GM19452 (cell line): Measurements from ENCODE around the gene TDG.
"Not testable (repeated sequence)": the region's sequence is repeated elsewhere in the genome, so short reads cannot be mapped to it uniquely, and the experiment has no call there.

Source experiments
- ATAC-seq: cut with Tn5 transposase; IDR thresholded peaks from one replicate; pipeline ENCODE4 v1.9.1; 2021; ENCODE audit not compliant: unreplicated experiment

The TDG gene

DNA sequence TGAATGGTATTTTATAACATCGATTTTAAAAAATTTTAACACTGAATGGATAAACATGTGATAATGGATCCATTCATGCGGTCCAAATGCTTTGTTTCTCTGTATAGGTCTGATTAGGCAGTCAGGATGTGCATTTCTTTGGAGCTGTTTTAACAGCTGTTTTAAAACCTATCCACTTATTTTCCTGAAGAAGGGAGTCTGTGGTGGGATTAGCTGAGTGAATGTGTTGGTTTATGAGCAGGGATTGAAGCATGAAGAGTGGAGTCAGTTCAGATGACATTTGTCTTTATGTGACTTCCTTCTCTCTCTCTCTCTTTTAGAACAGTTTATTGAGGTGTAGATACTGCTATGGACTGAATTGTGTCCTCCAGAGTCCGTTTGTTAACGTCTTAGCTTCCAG is 46.7 kb downstream of the TDG start:
- no peak for ATAC-seq

DNA sequence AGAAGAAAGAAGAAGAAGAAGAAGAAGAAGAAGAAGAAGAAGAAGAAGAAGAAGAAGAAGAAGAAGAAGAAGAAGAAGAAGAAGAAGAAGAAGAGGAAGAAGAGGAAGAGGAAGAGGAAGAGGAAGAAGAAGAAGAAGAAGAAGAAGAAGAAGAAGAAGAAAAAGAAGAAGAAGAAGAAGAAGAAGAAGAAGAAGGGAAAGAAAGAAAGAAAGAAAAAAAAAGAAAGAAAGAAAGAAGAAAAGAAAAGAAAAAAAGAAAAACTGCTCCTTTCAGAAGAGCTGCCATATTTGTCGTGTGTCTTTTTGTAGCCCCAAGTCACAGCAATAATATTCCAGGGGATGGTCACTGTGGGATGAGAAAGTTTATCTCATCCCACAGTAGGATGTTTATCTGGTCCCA is 56.2 kb downstream of the TDG start:
- not testable (repeated sequence) for ATAC-seq

DNA sequence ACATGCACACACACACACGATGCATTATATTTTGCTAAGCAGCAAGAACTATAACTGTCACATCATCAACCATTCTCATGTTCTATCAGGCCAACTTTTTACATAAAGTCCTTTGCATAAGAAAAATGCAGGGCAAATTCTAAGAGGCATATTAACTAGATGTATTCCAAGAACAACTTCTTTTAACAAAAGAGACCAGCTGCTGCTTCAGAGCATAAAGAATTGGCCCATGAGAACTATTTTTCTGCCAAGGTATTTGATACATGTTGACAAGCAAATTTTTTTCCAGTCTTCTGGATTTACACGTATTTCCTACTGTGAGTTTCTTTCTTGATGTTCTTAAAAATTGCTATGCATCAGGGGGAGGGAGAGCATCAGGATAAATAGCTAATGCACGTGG is 57.1 kb downstream of the TDG start:
- ATAC-seq, result no peak

DNA sequence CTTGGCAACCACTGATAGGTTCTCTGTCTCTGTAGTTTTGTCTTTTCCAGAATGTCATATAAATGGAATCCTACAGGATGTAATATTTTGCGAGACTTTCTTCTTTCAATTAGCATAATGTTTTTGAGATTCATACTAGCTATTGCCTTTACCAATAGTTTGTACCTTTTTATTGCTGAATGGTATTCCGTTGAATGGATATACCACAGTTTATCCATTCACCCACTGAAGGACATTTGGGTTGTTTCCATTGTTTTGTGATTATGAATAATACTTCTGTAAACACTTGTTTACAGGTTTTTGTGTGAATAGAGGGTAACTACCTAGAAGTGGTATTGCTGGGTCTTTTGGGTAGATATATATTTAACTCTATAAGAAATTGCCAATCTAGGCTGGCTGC is 58.0 kb downstream of the TDG start:
- no peak for ATAC-seq

DNA sequence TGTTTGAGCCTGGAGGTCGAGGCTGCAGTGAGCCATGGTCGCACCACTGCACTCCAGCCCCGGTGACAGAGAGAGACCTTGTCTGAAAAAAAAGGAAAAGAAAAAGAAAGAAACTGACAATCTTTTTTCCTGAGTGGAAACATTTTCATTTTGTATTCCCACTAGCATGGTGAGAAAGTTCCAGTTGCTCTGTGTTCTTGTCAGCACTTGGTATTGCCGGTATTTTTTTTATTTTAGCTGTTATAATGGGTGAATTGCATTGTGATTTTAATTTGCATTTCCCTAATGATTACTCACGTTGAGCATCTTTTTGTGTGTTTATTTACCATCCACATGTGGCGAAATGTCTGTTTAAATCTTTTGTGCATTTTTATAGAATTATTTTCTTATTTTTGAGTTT is 58.7 kb downstream of the TDG start:
- ATAC-seq, result no peak

DNA sequence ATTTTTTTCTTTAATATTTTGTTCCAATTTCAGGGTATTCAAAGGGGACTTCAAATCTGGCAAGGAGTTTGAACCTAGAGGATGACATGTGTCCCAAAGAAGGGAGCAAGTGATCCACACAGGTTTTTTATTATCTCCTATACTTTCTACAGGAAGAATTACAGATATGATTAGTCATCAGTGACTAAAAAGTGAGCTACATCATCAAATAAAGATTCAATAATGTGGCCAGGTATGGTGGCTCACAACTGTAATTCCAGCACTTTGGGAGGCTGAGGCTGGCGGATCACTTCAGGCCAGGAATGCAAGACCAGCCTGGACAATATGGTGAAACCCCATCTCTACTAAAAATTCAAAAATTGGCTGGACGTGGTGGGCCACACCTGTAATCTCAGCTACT is 60.1 kb downstream of the TDG start:
- ATAC-seq, result no peak

DNA sequence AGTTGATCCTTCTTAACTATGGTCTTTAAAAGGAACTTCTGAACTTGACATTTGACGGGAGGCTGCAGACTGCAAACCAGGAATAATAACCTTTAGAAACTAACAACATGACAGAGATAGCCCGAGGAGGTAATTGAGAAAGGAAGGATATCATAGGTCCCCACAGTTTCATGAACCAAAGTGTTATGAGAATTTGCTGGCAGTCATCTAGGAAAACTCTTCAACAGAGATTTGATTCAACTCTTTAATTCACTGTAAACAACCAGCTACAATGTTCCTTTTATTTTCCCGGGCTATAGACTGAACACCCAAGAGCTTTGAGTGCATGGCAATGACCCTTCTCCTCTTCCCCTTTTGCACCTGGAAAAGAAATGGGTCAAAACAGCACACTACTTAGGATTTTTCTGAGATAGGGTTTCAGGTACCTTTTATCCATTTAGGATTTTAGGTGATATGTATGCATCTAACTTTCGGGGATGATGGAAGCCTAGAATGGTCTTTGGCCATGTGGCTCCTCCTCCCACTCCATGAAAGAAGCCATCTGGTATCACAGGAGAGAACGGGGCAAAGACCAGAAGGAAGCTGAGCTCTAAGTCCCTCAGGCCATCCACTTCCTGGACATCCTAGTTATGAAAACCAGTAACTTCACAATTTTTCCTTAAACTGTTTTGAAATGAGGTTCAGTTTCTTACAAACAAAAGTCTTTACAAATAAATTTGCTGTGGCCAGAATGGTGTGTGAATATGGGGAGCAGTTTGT is 61.3 kb downstream of the TDG start:
- no peak for ATAC-seq

DNA sequence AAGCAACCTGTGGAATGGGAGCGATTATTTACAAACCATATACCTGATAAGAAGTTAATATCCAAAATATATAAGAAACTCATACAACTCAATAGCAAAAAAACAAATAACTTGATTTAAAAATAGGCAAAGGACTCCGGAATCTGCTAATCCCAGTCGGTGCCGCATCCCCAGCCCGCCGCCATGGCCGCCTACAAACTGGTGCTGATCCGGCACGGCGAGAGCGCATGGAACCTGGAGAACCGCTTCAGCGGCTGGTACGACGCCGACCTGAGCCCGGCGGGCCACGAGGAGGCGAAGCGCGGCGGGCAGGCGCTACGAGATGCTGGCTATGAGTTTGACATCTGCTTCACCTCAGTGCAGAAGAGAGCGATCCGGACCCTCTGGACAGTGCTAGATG is 64.9 kb downstream of the TDG start:
- ATAC-seq, result not testable (repeated sequence)

DNA sequence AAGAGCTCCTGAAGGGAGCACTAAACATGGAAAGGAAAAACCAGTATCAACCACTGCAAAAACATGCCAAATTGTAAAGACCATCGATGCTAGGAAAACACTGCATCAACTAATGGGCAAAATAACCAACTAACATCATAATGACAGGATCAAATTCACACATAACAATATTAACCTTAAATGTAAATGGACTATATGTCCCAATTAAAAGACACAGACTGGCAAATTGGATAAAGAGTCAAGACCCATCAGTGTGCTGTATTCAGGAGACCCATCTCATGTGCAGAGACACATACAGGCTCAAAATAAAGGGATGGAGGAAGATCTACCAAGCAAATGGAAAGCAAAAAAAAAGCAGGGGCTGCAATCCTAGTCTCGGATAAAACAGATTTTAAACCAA is 70.5 kb downstream of the TDG start:
- ATAC-seq, result not testable (repeated sequence)
